GM21528 (cell line): ENCODE measurements around the gene INVS.
"Not testable (repeated sequence)": the region's sequence is repeated elsewhere in the genome, so short reads cannot be mapped to it uniquely, and the experiment has no call there.

Experiments used
- ATAC-seq: cut with Tn5 transposase; IDR thresholded peaks from one replicate; pipeline ENCODE4 v1.9.1; 2021; ENCODE audit warnings: mild to moderate bottlenecking, moderate library complexity; ENCODE audit not compliant: unreplicated experiment, low FRiP score

The INVS gene

GRCh38 chr9:100303747-100304146 lies 204.7 kb downstream of the INVS start:
- no peak for ATAC-seq

- no peak for ATAC-seq
Observed at GRCh38 chr9:100306283-100306682, 207.2 kb downstream of the INVS start.

- no peak for ATAC-seq
Observed at GRCh38 chr9:100307080-100307479, 208.0 kb downstream of the INVS start.

- no peak for ATAC-seq
Observed at GRCh38 chr9:100308965-100309564, 210.0 kb downstream of the INVS start.

- no peak for ATAC-seq
Observed at GRCh38 chr9:100309992-100310391, 210.9 kb downstream of the INVS start.

GRCh38 chr9:100315561-100315960 lies 216.5 kb downstream of the INVS start:
- no peak for ATAC-seq

GRCh38 chr9:100317706-100318105 lies 218.7 kb downstream of the INVS start:
- no peak for ATAC-seq

GRCh38 chr9:100322954-100323536 lies 224.0 kb downstream of the INVS start:
- no peak for ATAC-seq

- ATAC-seq: no peak
Observed at GRCh38 chr9:100324594-100325200, 225.7 kb downstream of the INVS start.

- ATAC-seq: not testable (repeated sequence)
Observed at GRCh38 chr9:100338736-100339135, 239.7 kb downstream of the INVS start.

GRCh38 chr9:100340224-100340623 lies 241.2 kb downstream of the INVS start:
- ATAC-seq: no peak

GRCh38 chr9:100341889-100342288 lies 242.8 kb downstream of the INVS start:
- ATAC-seq: no peak

GRCh38 chr9:100346836-100347235 lies 247.8 kb downstream of the INVS start:
- no peak for ATAC-seq

GRCh38 chr9:100350188-100350587 lies 251.1 kb downstream of the INVS start:
- no peak for ATAC-seq
